ENCODE measurements around the gene ABCC2. TPM values are rescaled to one million over a fixed set of nuclear protein-coding genes. Genes with fewer than 3 reads are reported as not detected.
"Not testable (repeated sequence)": the region's sequence is repeated elsewhere in the genome, so short reads cannot be mapped to it uniquely, and the experiment has no call there.

ABCC2 gene
- total RNA-seq, 1 experiment from 2014 or later = 6.5 TPM

DNA sequence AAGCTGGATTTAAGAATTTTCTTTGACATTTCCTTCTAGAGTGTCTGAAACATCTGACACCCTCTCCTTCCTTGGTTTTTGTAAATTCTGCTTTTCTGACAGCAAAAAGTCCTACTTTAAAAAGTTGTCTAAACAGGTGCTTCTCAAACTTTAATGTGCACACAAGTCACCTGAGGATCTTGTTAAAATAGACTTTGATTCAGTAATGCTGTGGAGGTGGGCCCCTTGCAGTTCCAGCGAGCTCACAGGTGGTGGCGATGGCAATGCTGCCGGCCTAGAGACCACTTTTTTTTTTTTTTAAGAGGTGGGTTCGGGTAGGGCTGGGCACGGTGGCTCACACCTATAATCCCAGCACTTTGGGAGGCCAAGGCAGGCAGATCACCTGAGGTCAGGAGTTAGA is 77.1 kb downstream of the ABCC2 start:
- H3K27me3 ChIP-seq (ENCODE audit: control insufficient read depth, insufficient read depth, low read length) = no peaks in the 10 kb centered on the region
- CTCF ChIA-PET = interaction anchor here (0.7 to 2.0 kb wide), 7 partner anchors 13 to 249 kb away, joined by 3 to 8 read pairs (median 5); no protein-coding TSS in a partner anchor
- no peak overlapping the region for H3K4me3 ChIP-seq (ENCODE audit: low read depth in 2 of 2, low read length in 2 of 2)
- TF ChIP-seq, protein P1, sequence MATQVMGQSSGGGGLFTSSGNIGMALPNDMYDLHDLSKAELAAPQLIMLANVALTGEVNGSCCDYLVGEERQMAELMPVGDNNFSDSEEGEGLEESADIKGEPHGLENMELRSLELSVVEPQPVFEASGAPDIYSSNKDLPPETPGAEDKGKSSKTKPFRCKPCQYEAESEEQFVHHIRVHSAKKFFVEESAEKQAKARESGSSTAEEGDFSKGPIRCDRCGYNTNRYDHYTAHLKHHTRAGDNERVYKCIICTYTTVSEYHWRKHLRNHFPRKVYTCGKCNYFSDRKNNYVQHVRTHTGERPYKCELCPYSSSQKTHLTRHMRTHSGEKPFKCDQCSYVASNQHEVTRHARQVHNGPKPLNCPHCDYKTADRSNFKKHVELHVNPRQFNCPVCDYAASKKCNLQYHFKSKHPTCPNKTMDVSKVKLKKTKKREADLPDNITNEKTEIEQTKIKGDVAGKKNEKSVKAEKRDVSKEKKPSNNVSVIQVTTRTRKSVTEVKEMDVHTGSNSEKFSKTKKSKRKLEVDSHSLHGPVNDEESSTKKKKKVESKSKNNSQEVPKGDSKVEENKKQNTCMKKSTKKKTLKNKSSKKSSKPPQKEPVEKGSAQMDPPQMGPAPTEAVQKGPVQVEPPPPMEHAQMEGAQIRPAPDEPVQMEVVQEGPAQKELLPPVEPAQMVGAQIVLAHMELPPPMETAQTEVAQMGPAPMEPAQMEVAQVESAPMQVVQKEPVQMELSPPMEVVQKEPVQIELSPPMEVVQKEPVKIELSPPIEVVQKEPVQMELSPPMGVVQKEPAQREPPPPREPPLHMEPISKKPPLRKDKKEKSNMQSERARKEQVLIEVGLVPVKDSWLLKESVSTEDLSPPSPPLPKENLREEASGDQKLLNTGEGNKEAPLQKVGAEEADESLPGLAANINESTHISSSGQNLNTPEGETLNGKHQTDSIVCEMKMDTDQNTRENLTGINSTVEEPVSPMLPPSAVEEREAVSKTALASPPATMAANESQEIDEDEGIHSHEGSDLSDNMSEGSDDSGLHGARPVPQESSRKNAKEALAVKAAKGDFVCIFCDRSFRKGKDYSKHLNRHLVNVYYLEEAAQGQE (IDR thresholded peaks at IDR 0.05; ENCODE audit: insufficient read depth in 1 of 2, low read depth in 2 of 2, low read length in 1 of 2) = no peak
- TF ChIP-seq, protein P2, sequence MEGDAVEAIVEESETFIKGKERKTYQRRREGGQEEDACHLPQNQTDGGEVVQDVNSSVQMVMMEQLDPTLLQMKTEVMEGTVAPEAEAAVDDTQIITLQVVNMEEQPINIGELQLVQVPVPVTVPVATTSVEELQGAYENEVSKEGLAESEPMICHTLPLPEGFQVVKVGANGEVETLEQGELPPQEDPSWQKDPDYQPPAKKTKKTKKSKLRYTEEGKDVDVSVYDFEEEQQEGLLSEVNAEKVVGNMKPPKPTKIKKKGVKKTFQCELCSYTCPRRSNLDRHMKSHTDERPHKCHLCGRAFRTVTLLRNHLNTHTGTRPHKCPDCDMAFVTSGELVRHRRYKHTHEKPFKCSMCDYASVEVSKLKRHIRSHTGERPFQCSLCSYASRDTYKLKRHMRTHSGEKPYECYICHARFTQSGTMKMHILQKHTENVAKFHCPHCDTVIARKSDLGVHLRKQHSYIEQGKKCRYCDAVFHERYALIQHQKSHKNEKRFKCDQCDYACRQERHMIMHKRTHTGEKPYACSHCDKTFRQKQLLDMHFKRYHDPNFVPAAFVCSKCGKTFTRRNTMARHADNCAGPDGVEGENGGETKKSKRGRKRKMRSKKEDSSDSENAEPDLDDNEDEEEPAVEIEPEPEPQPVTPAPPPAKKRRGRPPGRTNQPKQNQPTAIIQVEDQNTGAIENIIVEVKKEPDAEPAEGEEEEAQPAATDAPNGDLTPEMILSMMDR (IDR thresholded peaks at IDR 0.05) = peak; percentile 87
- in situ Hi-C loops (cut with HindIII; ENCODE audit: low pct_unique_long_range_greater_than_20kb, low sequenced_read_pairs) = no loop called here
- ATAC-seq (peak; percentile 68; the same call in 1 of the 2 replicates), DNase-seq (ENCODE audit: low read depth, low spot score) (no peak)
- H3K4me1 ChIP-seq (ENCODE audit: control insufficient read depth, insufficient read depth, low read length) = no peaks in the 10 kb centered on the region; the same call in 1 of the 2 replicates
- no TSS peak for BruUV-seq (replicated peaks)
- no peaks in the 10 kb centered on the region for H3K36me3 ChIP-seq (ENCODE audit: control insufficient read depth, insufficient read depth, low read length)
- H3K27ac ChIP-seq (ENCODE audit: low read length) = no peak overlapping the region
- POLR2A ChIA-PET = interaction anchor here (0.6 to 0.9 kb wide), 4 partner anchors 11 to 250 kb away, joined by 3 to 7 read pairs (median 6); no protein-coding TSS in a partner anchor
- H3K9me3 ChIP-seq (ENCODE audit: control insufficient read depth, insufficient read depth, low read depth, low read length) = no peaks in the 10 kb centered on the region
- intact Hi-C loops (cut with micrococcal nuclease; ENCODE audit: unreplicated experiment) = loop anchor here (10.0 kb wide), 1 partner anchor 245 kb away; no protein-coding TSS in a partner anchor

DNA sequence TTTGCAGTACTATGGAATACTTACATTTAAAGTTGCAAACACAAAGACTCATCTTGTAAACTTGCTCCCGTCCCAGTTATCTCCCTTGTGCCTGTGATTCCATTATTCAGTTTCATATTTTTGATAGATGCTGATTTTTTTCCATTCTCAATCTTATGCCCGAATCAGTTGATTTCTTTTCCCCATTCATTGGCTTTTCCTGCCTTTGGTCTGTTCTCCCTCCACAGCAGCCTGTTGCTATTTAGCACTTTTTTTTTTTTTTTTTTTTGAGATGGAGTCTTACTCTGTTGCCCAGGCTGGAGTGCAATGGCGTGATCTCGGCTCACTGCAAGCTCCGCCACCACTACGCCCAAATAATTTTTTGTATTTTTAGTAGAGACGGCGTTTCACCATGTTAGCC is 78.0 kb downstream of the ABCC2 start:
- no peaks in the 10 kb centered on the region for H3K9me3 ChIP-seq (ENCODE audit: control insufficient read depth, insufficient read depth, low read depth, low read length)
- H3K4me1 ChIP-seq (ENCODE audit: control insufficient read depth, insufficient read depth, low read length) = no peaks in the 10 kb centered on the region
- intact Hi-C loops (cut with micrococcal nuclease; ENCODE audit: unreplicated experiment) (no loop called here), in situ Hi-C loops (cut with HindIII; ENCODE audit: low pct_unique_long_range_greater_than_20kb, low sequenced_read_pairs) (no loop called here)
- ChIA-PET POLR2A (interaction anchor here (0.6 to 0.8 kb wide), 2 partner anchors 10 to 396 kb away, joined by 4 to 5 read pairs; no protein-coding TSS in a partner anchor), CTCF (interaction anchor here (0.6 to 1.7 kb wide), 3 partner anchors 185 to 363 kb away, joined by 3 to 8 read pairs (median 4); no protein-coding TSS in a partner anchor)
- no peaks in the 10 kb centered on the region for H3K36me3 ChIP-seq (ENCODE audit: control insufficient read depth, insufficient read depth, low read length)
- no TSS peak for BruUV-seq (replicated peaks)
- H3K27me3 ChIP-seq (ENCODE audit: control insufficient read depth, insufficient read depth, low read length) = no peaks in the 10 kb centered on the region
- DNase-seq (ENCODE audit: low read depth, low spot score) (no peak), ATAC-seq (no peak)
- H3K4me3 ChIP-seq (ENCODE audit: low read depth in 2 of 2, low read length in 2 of 2) = no peak overlapping the region
- TF ChIP-seq, protein P1 (IDR thresholded peaks at IDR 0.05; ENCODE audit: insufficient read depth in 1 of 2, low read depth in 2 of 2, low read length in 1 of 2) = no peak
- no peak for TF ChIP-seq TCF7L2 (IDR thresholded peaks at IDR 0.05; ENCODE audit: low read depth, low read length)
- TF ChIP-seq, protein P2 (IDR thresholded peaks at IDR 0.05) = no peak
- TF ChIP-seq POLR2AphosphoS5 (IDR thresholded peaks at IDR 0.05; ENCODE audit: low read depth, low read length) = no peak
- no peak for TF ChIP-seq SIN3A (IDR thresholded peaks at IDR 0.05; ENCODE audit: borderline replicate concordance, insufficient read depth, low read depth, low read length)
- no peak overlapping the region for H3K27ac ChIP-seq (ENCODE audit: low read length)

DNA sequence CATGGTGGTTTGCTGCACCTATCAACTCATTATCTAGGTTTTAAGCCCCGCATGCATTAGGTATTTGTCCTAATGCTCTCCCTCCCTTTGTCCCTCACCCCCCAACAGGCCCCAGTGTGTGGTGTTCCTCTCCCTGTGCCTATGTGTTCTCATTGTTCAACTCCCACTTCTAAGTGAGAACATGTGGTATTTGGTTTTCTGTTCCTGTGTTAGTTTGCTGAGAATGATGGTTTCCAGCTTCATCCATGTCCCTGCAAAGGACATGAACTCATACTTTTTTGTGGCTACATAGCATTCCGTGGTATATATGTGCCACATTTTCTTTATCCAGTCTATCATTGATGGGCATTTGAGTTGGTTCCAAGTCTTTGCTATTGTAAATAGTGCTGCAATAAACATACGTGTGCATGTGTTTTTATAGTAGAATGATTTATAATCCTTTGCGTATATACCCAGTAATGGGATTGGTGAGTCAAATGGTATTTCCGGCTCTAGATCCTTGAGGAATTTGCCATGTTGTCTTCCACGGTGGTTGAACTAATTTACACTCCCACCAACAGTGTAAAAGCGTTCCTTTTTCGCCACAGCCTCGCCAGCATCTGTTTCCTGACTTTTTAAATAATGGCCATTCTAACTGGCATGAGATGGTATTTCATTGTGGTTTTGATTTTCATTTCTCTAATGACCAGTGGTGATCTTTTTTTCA is 81.2 kb downstream of the ABCC2 start:
- CTCF ChIA-PET; H3K9me3 ChIP-seq (ENCODE audit: control insufficient read depth, insufficient read depth, low read depth, low read length); in situ Hi-C loops (cut with HindIII; ENCODE audit: low pct_unique_long_range_greater_than_20kb, low sequenced_read_pairs); POLR2A ChIA-PET; ATAC-seq; DNase-seq (ENCODE audit: low read depth, low spot score); H3K27ac ChIP-seq (ENCODE audit: low read length); H3K27me3 ChIP-seq (ENCODE audit: control insufficient read depth, insufficient read depth, low read length); H3K4me1 ChIP-seq (ENCODE audit: control insufficient read depth, insufficient read depth, low read length); H3K36me3 ChIP-seq (ENCODE audit: control insufficient read depth, insufficient read depth, low read length); H3K4me3 ChIP-seq (ENCODE audit: low read depth in 2 of 2, low read length in 2 of 2); intact Hi-C loops (cut with micrococcal nuclease; ENCODE audit: unreplicated experiment); BruUV-seq (replicated peaks): not testable (repeated sequence)
